Measurements from ENCODE around the gene ZSWIM3.

The ZSWIM3 gene

DNA sequence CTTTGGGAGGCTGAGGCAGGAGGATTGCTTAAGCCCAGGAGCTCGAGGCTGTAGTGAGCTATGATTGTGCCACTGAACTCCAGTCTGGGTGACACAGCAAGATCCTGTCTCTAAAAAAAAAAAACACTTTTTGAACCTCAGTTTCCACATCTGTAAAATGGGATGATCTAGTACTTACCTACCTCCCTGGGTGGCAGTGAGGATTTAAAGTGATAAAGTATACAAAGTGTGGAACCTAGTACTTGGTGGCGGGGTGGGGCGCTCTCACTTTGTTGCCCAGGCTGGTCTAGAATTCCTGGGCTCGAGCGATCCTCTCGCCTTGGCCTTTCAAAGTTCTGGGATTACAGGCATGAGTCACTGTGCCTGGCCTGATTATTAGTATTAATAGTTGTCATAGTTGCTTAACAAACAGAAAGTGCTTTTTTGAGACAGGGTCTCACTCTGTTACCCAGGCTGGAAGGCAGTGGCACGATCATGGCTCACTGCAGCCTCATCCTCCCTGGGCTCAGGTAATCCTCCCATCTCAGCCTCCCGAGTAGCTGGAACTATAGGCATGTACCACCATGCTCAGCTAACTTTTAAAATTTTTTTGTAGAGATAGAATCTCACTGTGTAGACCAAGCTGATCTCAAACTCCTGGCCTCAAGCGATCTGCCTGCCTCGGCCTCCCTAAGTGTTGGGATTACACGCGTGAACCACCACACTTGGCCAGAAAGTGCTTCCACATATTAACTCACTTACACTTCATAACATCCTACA, 61.5 kb downstream of the ZSWIM3 start:
- Histone ChIP-seq H3K36me3 (ENCODE audit: insufficient read depth, low read length) (no peaks in the 10 kb centered on the region), H3K4me3 (ENCODE audit: low read depth in 1 of 2, low read length in 2 of 2) (no peak overlapping the region), H3K9me3 (ENCODE audit: insufficient read depth, low read length, severe bottlenecking) (no peaks in the 10 kb centered on the region), H3K79me2 (ENCODE audit: insufficient read depth, low read length) (no peaks in the 10 kb centered on the region), H3K9ac (ENCODE audit: low read depth, low read length) (no peak overlapping the region), H4K20me1 (ENCODE audit: insufficient read depth, low read length) (no peaks in the 10 kb centered on the region), H3K4me2 (ENCODE audit: insufficient read depth, low read length) (no peak overlapping the region), H2AFZ (ENCODE audit: low read depth, low read length) (no peak overlapping the region), H3K27me3 (ENCODE audit: insufficient read depth, low read length, poor library complexity) (peaks cover 11% of the 10 kb centered on the region), H3K27ac (ENCODE audit: low read length) (no peak overlapping the region), H3K4me1 (ENCODE audit: insufficient read depth, low read length) (no peaks in the 10 kb centered on the region)
- DNase-seq (no peak), ATAC-seq (ENCODE audit: insufficient read depth, low read depth) (no peak)
- TF ChIP-seq, protein P1, sequence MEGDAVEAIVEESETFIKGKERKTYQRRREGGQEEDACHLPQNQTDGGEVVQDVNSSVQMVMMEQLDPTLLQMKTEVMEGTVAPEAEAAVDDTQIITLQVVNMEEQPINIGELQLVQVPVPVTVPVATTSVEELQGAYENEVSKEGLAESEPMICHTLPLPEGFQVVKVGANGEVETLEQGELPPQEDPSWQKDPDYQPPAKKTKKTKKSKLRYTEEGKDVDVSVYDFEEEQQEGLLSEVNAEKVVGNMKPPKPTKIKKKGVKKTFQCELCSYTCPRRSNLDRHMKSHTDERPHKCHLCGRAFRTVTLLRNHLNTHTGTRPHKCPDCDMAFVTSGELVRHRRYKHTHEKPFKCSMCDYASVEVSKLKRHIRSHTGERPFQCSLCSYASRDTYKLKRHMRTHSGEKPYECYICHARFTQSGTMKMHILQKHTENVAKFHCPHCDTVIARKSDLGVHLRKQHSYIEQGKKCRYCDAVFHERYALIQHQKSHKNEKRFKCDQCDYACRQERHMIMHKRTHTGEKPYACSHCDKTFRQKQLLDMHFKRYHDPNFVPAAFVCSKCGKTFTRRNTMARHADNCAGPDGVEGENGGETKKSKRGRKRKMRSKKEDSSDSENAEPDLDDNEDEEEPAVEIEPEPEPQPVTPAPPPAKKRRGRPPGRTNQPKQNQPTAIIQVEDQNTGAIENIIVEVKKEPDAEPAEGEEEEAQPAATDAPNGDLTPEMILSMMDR (IDR thresholded peaks at IDR 0.05; ENCODE audit: borderline replicate concordance, extremely low read depth, low read length, poor library complexity, severe bottlenecking), result no peak
- TF ChIP-seq EZH2 (IDR thresholded peaks at IDR 0.05; ENCODE audit: borderline replicate concordance, low read depth, low read length, severe bottlenecking), result no peak

GRCh38 chr20:45919542-45920399, 62.4 kb downstream of the ZSWIM3 start:
- Histone ChIP-seq H3K27me3 (ENCODE audit: insufficient read depth, low read length, poor library complexity) (peaks cover 11% of the 10 kb centered on the region), H2AFZ (ENCODE audit: low read depth, low read length) (no peak overlapping the region), H4K20me1 (ENCODE audit: insufficient read depth, low read length) (no peaks in the 10 kb centered on the region), H3K79me2 (ENCODE audit: insufficient read depth, low read length) (no peaks in the 10 kb centered on the region), H3K9me3 (ENCODE audit: insufficient read depth, low read length, severe bottlenecking) (no peaks in the 10 kb centered on the region), H3K27ac (ENCODE audit: low read length) (no peak overlapping the region), H3K36me3 (ENCODE audit: insufficient read depth, low read length) (no peaks in the 10 kb centered on the region), H3K4me2 (ENCODE audit: insufficient read depth, low read length) (no peak overlapping the region), H3K4me3 (ENCODE audit: low read depth in 1 of 2, low read length in 2 of 2) (no peak overlapping the region), H3K4me1 (ENCODE audit: insufficient read depth, low read length) (no peaks in the 10 kb centered on the region), H3K9ac (ENCODE audit: low read depth, low read length) (no peak overlapping the region)
- ATAC-seq (ENCODE audit: insufficient read depth, low read depth), result no peak
- TF ChIP-seq EZH2 (IDR thresholded peaks at IDR 0.05; ENCODE audit: borderline replicate concordance, low read depth, low read length, severe bottlenecking), result no peak
- TF ChIP-seq, protein P1 (IDR thresholded peaks at IDR 0.05; ENCODE audit: borderline replicate concordance, extremely low read depth, low read length, poor library complexity, severe bottlenecking), result no peak
- DNase-seq, result no peak

GRCh38 chr20:45920462-45921336, 63.3 kb downstream of the ZSWIM3 start:
- TF ChIP-seq, protein P1 (IDR thresholded peaks at IDR 0.05; ENCODE audit: borderline replicate concordance, extremely low read depth, low read length, poor library complexity, severe bottlenecking), result no peak
- TF ChIP-seq EZH2 (IDR thresholded peaks at IDR 0.05; ENCODE audit: borderline replicate concordance, low read depth, low read length, severe bottlenecking), result no peak
- Histone ChIP-seq H3K79me2 (ENCODE audit: insufficient read depth, low read length) (no peaks in the 10 kb centered on the region), H3K27me3 (ENCODE audit: insufficient read depth, low read length, poor library complexity) (peaks cover 11% of the 10 kb centered on the region), H2AFZ (ENCODE audit: low read depth, low read length) (no peak overlapping the region), H3K27ac (ENCODE audit: low read length) (no peak overlapping the region), H3K36me3 (ENCODE audit: insufficient read depth, low read length) (no peaks in the 10 kb centered on the region), H4K20me1 (ENCODE audit: insufficient read depth, low read length) (no peaks in the 10 kb centered on the region), H3K9me3 (ENCODE audit: insufficient read depth, low read length, severe bottlenecking) (no peaks in the 10 kb centered on the region), H3K4me2 (ENCODE audit: insufficient read depth, low read length) (no peak overlapping the region), H3K4me1 (ENCODE audit: insufficient read depth, low read length) (no peaks in the 10 kb centered on the region), H3K9ac (ENCODE audit: low read depth, low read length) (no peak overlapping the region), H3K4me3 (ENCODE audit: low read depth in 1 of 2, low read length in 2 of 2) (no peak overlapping the region)
- DNase-seq, result no peak
- no peak for ATAC-seq (ENCODE audit: insufficient read depth, low read depth)

Data from DND-41 (cell line).